GM10847 (cell line): ENCODE results near the gene CALCB.

Source experiments
- POLR2A ChIP-seq: IDR thresholded peaks from 2 replicates; pipeline ENCODE4 v1.6.1; 2011; ENCODE audit not compliant: insufficient read length; ENCODE audit errors: extremely low read depth

CALCB gene, protein sequence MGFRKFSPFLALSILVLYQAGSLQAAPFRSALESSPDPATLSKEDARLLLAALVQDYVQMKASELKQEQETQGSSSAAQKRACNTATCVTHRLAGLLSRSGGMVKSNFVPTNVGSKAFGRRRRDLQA

DNA sequence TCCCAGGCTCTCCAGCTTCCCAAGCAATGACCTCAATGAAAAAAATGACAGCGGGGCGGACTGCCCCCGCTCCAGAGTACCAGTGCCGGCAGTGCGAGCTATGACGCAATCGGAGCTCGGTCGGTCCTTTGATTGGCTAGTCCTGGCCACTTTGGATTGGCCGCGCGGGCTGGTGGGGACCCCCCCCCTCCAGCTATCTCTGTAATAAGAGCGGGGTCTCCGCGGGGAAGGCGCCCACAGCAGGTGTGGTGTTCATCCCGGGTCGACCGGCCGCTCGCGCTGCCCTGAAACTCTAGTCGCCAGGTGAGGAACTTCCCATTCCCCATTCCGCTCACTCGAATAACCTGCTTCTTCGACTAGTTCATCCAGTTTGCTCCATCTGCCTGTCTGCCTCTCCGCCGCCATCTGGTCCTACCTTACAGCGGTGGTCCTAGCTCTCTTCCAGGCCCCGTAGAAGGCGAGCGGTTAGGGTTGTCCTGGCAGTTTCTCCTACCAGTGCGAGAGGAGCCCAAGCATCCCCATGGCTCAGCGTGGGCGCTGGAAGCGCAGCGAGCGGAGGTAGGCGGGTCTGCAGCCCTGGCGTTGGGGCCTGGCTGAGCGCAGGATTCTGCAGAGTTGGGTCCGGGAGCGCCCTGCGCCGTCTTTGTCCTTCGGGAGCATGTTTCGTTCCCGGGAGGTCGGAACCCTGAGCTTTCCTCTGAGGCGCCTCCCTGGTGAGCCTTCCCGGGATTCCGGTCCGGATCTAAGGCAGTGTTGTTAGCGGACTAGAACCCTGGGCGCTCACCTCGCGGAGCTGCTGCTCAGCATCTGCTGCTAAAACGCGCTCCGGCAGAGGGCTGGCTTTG is at the start of gene CALCB:
Gene CALCB (plus strand): TSS at position 233 of the 845 bp plus-strand sequence. CDS start 1,126 bp downstream, outside the sequence.
- TF ChIP-seq POLR2A = no peak

- TF ChIP-seq POLR2A = no peak
These were observed 46.4 kb upstream of the CALCB start for GRCh38 chr11:15027011-15027410.

DNA sequence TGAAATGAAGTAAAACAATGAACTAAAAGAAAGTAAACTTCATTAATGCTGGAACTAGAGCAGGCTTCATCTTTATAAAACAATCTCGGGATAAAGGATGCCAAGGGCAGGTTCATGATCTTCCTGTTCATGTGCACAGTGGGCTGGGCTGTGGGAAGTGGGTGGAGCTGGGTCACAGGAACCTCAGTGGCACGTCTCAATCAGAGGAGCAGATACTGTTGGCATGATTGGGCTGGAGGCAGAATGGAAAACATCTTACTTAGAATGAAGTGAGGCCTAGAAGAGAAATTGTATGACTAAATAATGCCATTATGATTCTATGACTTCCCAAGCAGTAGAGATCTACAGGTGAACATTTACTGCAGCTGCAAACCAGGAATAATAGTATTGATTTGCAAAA is 45.4 kb upstream of the CALCB start:
- no peak for TF ChIP-seq POLR2A

GRCh38 chr11:15028379-15028778 is 45.0 kb upstream of the CALCB start:
- no peak for TF ChIP-seq POLR2A

DNA sequence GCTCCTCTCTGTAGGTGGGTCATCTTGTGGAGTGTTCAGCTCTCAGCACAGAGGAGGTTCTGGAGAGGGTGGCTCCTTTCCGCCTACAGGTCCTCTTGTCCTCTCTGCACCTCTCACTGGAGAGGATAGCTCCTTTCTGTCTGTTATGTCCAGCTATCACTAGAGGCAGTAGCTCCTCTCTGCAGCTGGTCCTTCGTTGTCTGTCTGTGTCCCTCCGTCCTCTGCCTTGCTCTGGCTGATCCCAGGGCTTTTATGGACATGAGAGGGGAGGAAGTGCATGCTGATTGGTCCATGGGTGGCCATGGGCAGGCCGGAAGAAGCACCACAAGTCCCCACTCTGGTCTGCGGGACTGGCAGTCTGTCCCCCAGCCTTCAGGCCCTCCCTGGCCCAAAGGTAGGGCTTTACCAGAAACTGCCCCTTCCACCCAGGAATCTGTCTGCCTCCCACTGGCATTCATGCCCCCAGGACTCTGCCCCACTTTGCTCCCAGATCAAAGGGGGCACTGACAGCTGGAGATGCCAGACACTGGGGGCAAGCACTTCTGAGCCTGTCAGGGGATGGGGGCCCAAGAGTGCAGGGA is 38.6 kb upstream of the CALCB start:
- TF ChIP-seq POLR2A = no peak

DNA sequence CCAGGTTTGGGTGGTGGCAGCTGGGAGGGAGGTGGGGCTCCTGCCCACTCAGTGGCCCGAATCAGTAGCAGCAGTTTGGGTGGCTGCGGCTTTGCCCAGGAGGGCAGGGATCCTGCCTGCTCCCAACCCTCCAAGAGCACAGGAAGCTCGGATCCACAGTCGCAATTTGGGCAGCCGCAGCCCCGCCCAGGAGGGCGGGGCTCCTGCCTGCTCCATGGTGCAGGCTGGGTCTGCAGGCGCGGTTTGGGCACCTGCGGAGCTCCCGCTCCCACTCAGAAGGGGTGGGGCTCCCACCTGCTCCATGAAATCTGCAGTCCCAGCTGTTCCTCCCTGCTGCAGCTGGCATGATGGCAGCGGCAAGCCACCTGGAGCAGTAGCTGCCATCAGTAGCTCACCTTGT is 38.1 kb upstream of the CALCB start:
- TF ChIP-seq POLR2A = no peak

- TF ChIP-seq POLR2A = no peak
These were observed 34.4 kb upstream of the CALCB start for GRCh38 chr11:15038963-15039362.

DNA sequence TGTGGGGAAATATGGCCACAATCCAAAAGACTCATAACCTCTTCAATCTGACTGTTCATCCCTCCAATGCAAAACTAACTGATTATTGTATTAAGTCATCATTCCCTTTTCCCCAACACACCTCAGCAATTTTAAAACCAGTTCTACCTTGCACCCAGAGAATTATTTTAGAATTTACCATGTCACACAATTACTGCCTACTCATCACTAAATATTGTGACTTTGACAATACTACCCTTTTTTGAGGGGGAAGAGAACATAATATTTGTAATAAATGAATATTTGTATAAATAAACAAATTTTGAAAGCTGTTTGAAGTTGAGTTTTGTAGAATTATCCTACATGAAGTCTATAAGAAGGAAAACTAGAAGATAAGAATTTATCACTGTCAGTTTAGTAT is 28.2 kb upstream of the CALCB start:
- TF ChIP-seq POLR2A = no peak

DNA sequence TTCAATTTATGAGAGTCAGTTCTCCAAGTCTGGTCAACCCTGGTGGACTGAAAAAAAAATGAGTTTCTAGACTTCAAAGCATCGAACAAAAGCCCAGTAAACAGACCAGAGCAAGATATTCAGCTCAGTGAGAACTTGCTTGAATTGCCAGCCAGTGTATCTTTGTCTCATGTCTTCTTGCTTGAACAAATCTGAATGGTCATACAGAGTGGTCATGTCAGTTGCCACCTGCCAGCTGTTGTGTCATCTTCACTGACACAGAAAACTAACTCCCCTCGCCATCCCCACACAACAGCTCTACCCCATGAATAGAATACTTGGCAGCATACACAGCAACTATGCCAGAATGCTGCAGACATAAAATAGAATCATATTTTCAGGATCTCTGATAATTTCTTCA is 27.5 kb upstream of the CALCB start:
- no peak for TF ChIP-seq POLR2A

DNA sequence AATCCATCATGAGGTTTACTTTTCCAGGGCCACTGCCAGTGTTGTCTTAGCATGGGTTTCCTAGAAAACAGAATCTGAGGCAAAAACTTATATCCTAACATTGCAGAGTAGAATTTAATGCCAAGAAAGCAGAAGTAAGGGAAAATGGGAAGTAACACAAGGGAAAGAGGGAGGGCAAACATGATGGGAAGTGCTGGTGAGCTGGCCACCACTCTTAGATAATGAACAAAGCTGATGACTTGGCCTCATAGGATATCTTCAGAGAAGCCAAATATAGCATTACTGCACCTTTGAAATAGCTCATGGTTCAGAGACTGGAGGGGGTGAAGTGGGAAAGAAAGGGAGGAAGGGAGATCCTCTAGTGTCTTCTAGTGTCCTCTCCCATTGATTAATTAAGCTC is 24.8 kb upstream of the CALCB start:
- TF ChIP-seq POLR2A = no peak

DNA sequence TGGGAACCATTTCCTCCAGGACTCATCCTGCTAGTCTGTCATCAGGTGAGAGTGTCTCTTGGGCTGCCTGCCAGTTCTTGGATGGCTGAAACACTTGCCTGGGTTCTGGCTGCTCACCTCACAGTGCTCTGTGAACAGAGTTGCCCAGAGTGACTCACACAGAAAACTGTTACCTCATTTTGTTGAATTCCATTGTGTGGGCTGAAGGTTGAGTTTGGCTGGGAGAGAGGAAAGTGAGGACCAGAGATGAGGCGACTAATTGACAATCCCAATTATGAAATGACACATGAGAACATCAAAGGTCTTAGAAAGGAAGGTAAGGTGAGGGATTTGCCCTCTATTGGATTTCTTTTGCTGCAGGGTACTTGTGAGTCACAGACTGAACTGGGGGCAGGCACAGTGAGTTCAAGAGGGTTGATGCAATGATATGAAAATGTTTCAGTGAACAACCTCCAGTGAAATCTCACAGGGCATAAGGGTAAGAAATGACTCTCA is 20.2 kb upstream of the CALCB start:
- no peak for TF ChIP-seq POLR2A

DNA sequence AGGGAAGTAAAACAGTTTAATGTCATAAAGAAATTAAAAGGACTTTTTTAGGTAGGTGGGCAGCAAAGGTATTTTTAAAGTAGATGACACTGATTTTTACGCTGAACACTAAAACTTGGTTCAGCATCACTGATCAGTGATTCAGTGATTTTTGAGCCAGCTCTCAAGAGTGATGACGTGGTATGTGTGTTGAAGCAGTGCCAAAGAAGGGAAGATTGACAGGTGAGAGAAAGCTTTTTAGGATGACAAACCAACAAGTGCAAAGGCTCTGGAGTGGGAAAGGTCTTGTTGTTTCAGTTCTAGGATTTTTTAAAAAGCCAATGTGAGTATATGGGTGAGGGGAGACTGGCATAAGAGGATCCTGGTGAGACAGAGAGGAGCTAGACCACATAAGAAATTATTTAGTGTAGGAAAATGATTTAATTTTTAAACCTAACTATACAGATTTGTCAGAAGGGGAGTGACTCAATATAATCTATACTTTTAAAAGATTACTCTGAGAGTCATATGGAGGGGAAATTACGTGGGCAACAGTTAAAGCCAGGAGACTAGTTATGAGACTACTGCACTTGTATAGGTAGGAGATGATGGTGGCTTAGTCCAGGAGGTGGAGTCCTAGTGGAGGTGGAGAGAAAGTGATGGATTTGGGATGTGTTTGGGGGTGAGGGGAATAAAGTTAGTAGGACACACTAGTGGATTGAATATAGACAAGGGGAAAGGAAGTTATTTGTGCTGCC is 17.6 kb upstream of the CALCB start:
- no peak for TF ChIP-seq POLR2A

DNA sequence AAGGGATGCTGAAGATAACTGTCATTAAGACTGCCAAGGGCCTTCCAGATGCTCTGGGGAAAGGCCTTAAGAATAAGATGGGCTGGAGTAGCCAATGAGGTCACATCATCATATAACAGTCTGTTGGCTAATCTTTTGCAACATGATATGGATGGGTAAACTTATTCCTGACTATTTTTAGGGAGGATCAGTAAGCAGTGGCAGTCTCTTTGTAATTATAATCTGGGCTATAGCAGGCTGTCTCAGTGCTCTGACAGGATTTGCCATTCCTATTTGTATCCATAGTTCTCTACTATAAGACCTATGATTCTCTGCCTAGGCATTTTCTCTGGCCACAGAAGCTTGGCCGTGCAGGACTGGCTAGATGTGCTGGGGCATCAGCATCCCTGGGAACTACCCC is 16.1 kb upstream of the CALCB start:
- TF ChIP-seq POLR2A = no peak

DNA sequence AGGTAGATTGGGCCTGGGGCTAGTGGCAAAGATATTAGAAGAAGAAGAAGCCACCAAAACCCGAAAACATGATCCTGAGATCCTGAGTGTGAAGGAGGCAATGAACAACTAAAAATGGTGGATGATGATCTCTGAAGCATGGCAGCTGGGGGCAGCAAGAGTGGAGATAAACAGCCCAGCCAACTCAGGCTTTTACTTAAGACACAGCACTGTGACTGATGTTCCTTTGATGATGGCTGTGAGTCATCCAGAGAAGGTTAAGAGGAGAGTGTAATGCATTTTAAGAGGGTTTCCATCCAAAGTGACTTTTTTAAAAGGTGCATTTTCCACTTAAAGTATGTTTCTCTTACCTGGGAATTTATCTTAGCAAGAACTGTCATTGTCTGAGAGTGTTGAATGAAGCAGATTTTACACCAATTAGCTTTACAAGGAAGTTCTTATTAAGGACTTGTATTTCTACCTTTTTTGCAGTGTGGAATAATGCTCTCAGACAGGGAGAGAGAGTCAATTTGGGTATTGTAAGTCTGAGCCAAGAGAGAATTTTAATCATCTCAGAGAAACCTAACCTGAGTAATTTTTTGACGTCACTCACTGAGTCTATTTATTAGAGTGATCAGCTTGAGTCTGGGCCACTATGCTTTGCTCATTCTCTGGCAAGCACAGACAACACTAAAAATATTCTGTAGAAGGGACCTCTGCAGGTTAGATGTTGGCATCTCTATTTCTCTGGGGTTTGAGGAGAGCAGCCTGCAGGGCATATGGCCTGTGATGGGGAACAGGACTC is 14.1 kb upstream of the CALCB start:
- no peak for TF ChIP-seq POLR2A

- TF ChIP-seq POLR2A = no peak
These were observed 10.8 kb upstream of the CALCB start for GRCh38 chr11:15062599-15062998.
